Gastroesophageal sphincter (tissue), 3 donors: ENCODE results near the gene VEPH1.

Experiments used
- EP300 ChIP-seq: sonication (generic); formaldehyde crosslinking; IDR thresholded peaks from one replicate; pipeline ENCODE4 v1.6.1; 2017; ENCODE audit warnings: antibody characterized with exemption, mild to moderate bottlenecking
- POLR2A ChIP-seq, 2 donors: fragments of 450-650 bp; IDR thresholded peaks; one replicate each; pipeline ENCODE4 v1.6.1; 2017; ENCODE audit warnings: antibody characterized with exemption in 2 of 2, mild to moderate bottlenecking in 2 of 2, moderate library complexity in 1 of 2
- POLR2AphosphoS5 ChIP-seq: sonication (generic); formaldehyde crosslinking; IDR thresholded peaks from one replicate; pipeline ENCODE4 v1.6.1; 2017; ENCODE audit warnings: antibody characterized with exemption
- TF ChIP-seq, protein P1 (sequence below), 4 experiments: fragments of 200-600 bp in 2 of 4; fragments of 450-650 bp in 2 of 4; sonication (generic) in 1 of 4; IDR thresholded peaks; one replicate each; pipeline ENCODE4 v1.5.1; 2017 to 2019; ENCODE audit warnings: antibody characterized with exemption in 4 of 4, mild to moderate bottlenecking in 2 of 4, moderate library complexity in 2 of 4

DNA sequence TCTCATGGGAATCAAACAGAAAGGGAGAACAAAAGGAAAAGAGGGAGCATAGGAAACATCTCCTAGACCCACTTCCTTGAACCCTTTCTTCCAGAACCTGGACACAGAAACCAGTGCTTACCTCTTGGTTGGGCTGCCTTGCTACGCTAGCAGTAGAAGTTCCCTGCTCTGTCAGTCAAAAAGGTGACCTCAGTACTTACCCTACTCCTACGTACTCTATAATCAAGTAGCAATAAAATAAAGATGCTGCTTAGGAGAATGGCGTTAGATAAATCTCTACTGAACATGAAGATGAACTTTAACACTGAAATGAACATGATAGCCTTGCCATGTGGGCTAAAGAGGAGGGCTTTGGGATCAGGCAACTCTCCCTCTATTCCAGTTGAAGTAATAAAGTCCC, 7.4 kb downstream of the VEPH1 start:
- TF ChIP-seq POLR2A (IDR thresholded peaks at IDR 0.05): no peak
- TF ChIP-seq, protein P1, sequence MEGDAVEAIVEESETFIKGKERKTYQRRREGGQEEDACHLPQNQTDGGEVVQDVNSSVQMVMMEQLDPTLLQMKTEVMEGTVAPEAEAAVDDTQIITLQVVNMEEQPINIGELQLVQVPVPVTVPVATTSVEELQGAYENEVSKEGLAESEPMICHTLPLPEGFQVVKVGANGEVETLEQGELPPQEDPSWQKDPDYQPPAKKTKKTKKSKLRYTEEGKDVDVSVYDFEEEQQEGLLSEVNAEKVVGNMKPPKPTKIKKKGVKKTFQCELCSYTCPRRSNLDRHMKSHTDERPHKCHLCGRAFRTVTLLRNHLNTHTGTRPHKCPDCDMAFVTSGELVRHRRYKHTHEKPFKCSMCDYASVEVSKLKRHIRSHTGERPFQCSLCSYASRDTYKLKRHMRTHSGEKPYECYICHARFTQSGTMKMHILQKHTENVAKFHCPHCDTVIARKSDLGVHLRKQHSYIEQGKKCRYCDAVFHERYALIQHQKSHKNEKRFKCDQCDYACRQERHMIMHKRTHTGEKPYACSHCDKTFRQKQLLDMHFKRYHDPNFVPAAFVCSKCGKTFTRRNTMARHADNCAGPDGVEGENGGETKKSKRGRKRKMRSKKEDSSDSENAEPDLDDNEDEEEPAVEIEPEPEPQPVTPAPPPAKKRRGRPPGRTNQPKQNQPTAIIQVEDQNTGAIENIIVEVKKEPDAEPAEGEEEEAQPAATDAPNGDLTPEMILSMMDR (IDR thresholded peaks at IDR 0.05): no peak
- no peak for TF ChIP-seq POLR2AphosphoS5
- no peak for TF ChIP-seq EP300
